NK-92 (cell line): Measurements from ENCODE around the gene ATXN3.

Source experiments
- DNase-seq: peaks from one replicate; lab custom pipeline; 2025; ENCODE audit not compliant: unreplicated experiment; lab: John Stamatoyannopoulos, UW

Gene ATXN3

DNA sequence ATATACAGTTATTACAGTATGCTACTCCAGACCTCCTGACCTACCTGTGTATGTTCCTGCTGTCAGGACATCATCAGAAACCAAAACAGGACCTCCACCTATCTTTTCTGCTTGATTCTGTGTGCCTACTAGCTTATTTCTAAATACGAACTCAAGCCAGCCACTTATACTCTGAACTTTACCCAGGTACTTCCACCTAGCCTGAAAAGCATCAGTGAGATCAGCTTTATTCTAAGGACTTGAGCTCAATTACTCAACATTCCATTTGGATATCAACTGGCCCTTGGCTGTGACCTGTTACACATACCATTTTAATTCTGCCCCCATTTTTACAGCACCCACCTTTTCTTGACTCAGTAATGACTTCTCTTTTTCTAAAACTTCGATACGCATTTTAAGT is 95.7 kb downstream of the ATXN3 start:
- DNase-seq = no peak

- DNase-seq = no peak
These were observed 96.8 kb downstream of the ATXN3 start for GRCh38 chr14:92009604-92010003.
